ENCODE measurements around the gene PLEKHG4B.

DNA sequence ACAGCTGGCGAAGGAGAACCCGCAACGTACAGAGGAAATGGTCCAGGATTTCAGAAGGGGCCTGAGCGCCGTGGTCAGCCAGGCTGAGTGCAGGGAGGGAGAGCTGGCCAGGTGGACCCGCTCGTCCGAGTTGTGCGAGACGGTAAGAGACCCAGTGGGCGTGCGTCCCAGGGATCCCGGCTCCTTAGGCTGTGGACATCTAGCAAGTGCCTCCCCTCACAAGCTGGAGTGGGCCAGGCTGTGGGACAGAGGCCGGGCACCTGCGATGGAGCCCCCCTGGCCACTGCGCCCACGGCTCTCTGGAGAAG lies 69.8 kb downstream of the PLEKHG4B start:
- TF ChIP-seq CTCF (IDR thresholded peaks at IDR 0.05; ENCODE audit: low read depth, low read length, missing input control) (no peak), RAD21 (IDR thresholded peaks at IDR 0.05) (no peak), RXRA (IDR thresholded peaks at IDR 0.05) (no peak), JUND (IDR thresholded peaks at IDR 0.05) (no peak), SP1 (IDR thresholded peaks at IDR 0.05) (no peak)
